ENCODE data around the gene WNK3.

GRCh38 chrX:54208531-54208930 lies 149.3 kb downstream of the WNK3 start:
- TF ChIP-seq CTCF (IDR thresholded peaks at IDR 0.05) (no peak), POLR2A (IDR thresholded peaks at IDR 0.05) (no peak)

All from adrenal gland (tissue), 5 donors.